Tibial artery (tissue), 4 donors: ENCODE results near the gene TFEC.
"Not testable (repeated sequence)": the region's sequence is repeated elsewhere in the genome, so short reads cannot be mapped to it uniquely, and the experiment has no call there.

Source experiments
- DNase-seq, 2 donors: peaks; one replicate each; pipeline ENCODE4 v3.0.0-alpha.2; 2019
- H3K27ac ChIP-seq, 2 donors: fragments of 200-600 bp; sonication (generic) in 1 of 2; 1 replicate in 1 of 2; 2 replicates in 1 of 2; pipeline ENCODE4 v1.5.1; 2018 to 2019; ENCODE audit warnings: mild to moderate bottlenecking in 1 of 2
- H3K27me3 ChIP-seq, 2 donors: fragments of 200-600 bp; sonication (generic) in 1 of 2; one replicate each; pipeline versions ENCODE4 v1.5.1 to v1.6.0; 2016 to 2019
- H3K36me3 ChIP-seq, 3 donors: fragments of 200-600 bp; sonication (generic) in 2 of 3; one replicate each; pipeline ENCODE4 v1.5.1; 2016 to 2019; ENCODE audit warnings: mild to moderate bottlenecking in 2 of 3
- H3K4me1 ChIP-seq, 4 donors: fragments of 200-600 bp; sonication (generic) in 2 of 4; 1 replicate in 3 of 4; 2 replicates in 1 of 4; pipeline ENCODE4 v1.5.1; 2016 to 2019
- H3K4me3 ChIP-seq, 2 donors: fragments of 200-600 bp; sonication (generic) in 1 of 2; 1 replicate in 1 of 2; 2 replicates in 1 of 2; pipeline ENCODE4 v1.5.1; 2018 to 2019; ENCODE audit warnings: mild to moderate bottlenecking in 2 of 2
- H3K9me3 ChIP-seq, 3 donors: fragments of 200-600 bp; sonication (generic) in 1 of 3; one replicate each; pipeline ENCODE4 v1.5.1; 2016 to 2019
- intact Hi-C: fragments of 100-400 bp; cut with DNase I; formaldehyde crosslinking; loops from one replicate; pipeline ENCODE4 v1.15.0; 2023; ENCODE audit warnings: low total_unique reads
- TF ChIP-seq, protein P1 (sequence below), 2 experiments: fragments of 200-600 bp in 1 of 2; fragments of 450-650 bp in 1 of 2; IDR thresholded peaks; one replicate each; pipeline ENCODE4 v1.5.1; 2017 to 2019; ENCODE audit warnings: antibody characterized with exemption in 2 of 2, mild to moderate bottlenecking in 1 of 2, moderate library complexity in 1 of 2

The TFEC gene

GRCh38 chr7:116052006-116052405 lies 21.4 kb upstream of the TFEC start:
- peaks cover 0 to 7% (median 0%) of the 10 kb centered on the region in 3 donors for H3K9me3 ChIP-seq
- no peak overlapping the region for H3K27ac ChIP-seq
- DNase-seq, result no peak
- H3K4me3 ChIP-seq, result no peak overlapping the region
- TF ChIP-seq, protein P1, sequence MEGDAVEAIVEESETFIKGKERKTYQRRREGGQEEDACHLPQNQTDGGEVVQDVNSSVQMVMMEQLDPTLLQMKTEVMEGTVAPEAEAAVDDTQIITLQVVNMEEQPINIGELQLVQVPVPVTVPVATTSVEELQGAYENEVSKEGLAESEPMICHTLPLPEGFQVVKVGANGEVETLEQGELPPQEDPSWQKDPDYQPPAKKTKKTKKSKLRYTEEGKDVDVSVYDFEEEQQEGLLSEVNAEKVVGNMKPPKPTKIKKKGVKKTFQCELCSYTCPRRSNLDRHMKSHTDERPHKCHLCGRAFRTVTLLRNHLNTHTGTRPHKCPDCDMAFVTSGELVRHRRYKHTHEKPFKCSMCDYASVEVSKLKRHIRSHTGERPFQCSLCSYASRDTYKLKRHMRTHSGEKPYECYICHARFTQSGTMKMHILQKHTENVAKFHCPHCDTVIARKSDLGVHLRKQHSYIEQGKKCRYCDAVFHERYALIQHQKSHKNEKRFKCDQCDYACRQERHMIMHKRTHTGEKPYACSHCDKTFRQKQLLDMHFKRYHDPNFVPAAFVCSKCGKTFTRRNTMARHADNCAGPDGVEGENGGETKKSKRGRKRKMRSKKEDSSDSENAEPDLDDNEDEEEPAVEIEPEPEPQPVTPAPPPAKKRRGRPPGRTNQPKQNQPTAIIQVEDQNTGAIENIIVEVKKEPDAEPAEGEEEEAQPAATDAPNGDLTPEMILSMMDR (IDR thresholded peaks at IDR 0.05), result no peak
- intact Hi-C loops, result no loop called here
- no peaks in the 10 kb centered on the region for H3K4me1 ChIP-seq
- H3K27me3 ChIP-seq, result no peaks in the 10 kb centered on the region
- no peaks in the 10 kb centered on the region for H3K36me3 ChIP-seq

DNA sequence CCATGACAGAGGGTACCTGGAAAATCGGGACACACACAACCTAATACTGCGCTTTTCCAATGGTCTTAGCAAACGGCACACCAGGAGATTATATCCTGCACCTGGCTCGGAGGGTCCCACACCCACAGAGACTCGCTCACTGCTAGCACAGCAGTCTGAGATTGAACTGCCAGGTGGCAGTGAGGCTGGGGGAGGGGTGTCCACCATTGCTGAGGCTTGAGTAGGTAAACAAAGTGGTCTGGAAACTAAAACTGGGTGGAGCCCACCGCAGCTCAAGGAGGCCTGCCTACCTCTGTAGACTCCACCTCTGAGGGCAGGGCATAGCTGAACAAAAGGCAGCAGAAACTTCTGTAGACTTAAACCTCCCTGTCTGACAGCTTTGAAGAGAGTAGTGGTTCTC lies 16.7 kb upstream of the TFEC start:
- H3K4me1 ChIP-seq, H3K4me3 ChIP-seq, H3K36me3 ChIP-seq, H3K27me3 ChIP-seq, intact Hi-C loops, H3K27ac ChIP-seq, DNase-seq: not testable (repeated sequence)
- peaks cover 0 to 12% (median 0%) of the 10 kb centered on the region in 3 donors for H3K9me3 ChIP-seq

DNA sequence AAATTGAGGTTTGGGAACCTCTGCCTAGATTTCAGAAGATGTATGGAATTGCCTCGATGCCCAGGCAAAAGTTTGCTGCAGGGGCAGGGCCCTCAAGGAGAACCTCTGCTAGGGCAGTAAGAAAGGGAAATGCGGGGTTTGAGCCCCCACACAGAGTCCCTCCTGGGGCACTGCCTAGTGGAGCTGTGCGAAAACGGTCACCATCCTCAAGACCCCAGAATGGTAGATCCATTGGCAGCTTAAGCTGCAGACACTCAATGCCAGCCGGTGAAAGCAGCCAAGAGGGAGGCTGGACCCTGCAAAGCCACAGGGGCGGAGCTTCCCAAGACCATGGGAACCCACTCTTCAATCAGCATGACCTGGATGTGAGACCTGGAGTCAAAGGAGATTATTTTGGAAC lies 15.0 kb upstream of the TFEC start:
- no peak for DNase-seq
- no peaks in the 10 kb centered on the region for H3K4me1 ChIP-seq
- H3K9me3 ChIP-seq, result peaks cover 0 to 12% (median 0%) of the 10 kb centered on the region in 3 donors
- H3K27ac ChIP-seq, result no peak overlapping the region
- H3K4me3 ChIP-seq, result no peak overlapping the region
- TF ChIP-seq, protein P1 (IDR thresholded peaks at IDR 0.05), result no peak
- no peaks in the 10 kb centered on the region for H3K27me3 ChIP-seq
- no peaks in the 10 kb centered on the region for H3K36me3 ChIP-seq
- intact Hi-C loops, result no loop called here

DNA sequence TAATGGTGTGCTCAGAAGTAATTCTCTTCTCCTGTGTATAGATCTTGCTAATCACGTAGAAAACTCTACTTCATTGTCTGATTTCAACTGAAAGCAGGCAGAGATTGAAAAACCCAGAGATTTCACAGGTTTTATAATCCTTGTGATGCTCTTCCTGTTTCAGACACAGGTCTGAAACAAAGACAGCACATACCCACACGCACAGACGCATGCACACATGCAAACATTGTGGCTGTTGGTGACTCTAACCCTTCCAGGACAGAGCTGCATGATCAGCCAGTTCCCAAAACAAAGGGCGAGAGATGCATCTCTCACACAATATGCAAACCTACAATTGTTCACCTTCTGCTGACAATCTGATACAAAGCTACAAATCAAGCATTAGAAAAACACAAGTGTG lies 11.1 kb upstream of the TFEC start:
- Histone ChIP-seq H3K4me3 (no peak overlapping the region), H3K36me3 (no peaks in the 10 kb centered on the region), H3K27ac (no peak overlapping the region), H3K4me1 (no peaks in the 10 kb centered on the region), H3K27me3 (no peaks in the 10 kb centered on the region), H3K9me3 (peaks cover 0 to 1% (median 0%) of the 10 kb centered on the region in 3 donors)
- no peak for DNase-seq
- intact Hi-C loops, result no loop called here
- TF ChIP-seq, protein P1 (IDR thresholded peaks at IDR 0.05), result no peak

DNA sequence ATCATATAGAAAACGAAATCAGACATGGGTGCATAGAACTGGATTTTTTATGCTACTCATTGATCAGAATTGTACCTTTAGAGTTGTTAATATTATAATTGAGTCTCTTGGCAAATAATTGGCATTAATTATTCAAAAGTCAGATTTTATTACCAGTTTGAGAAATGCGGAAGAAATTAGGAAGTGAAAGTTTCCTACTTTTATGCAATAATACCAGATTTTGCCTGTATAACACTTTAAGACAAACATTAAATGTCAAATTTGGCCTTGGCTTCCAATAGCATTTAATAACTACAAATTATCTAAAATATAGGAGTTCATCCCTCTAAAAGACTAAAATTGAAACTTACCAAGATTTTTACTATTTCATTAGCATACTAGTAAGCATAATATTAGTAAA lies 6.8 kb upstream of the TFEC start:
- Histone ChIP-seq H3K27ac (no peak overlapping the region), H3K9me3 (no peaks in the 10 kb centered on the region), H3K4me1 (no peaks in the 10 kb centered on the region), H3K4me3 (no peak overlapping the region), H3K36me3 (no peaks in the 10 kb centered on the region), H3K27me3 (no peaks in the 10 kb centered on the region)
- intact Hi-C loops, result no loop called here
- DNase-seq, result no peak
- TF ChIP-seq, protein P1 (IDR thresholded peaks at IDR 0.05), result no peak

DNA sequence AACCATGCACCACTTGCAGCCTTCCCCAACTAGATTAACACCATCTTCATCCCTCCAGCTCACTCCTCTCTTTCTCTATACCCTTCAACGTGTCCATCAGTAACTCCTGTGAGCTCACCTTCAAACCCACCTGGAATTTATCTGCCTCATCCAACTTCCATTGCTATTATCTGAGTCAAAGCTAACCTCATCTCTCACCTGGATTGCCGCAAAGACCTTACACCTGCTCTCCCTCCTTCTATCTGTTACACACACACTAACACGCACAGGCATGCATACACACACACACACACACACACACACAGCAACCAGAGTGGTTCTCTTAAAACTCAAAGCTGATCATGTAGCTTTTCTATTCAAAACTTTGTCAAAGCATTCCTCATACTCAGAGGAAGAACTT lies 3.8 kb upstream of the TFEC start:
- no peaks in the 10 kb centered on the region for H3K27me3 ChIP-seq
- no peaks in the 10 kb centered on the region for H3K4me1 ChIP-seq
- TF ChIP-seq, protein P1 (IDR thresholded peaks at IDR 0.05), result no peak
- H3K27ac ChIP-seq, result no peak overlapping the region
- no peaks in the 10 kb centered on the region for H3K9me3 ChIP-seq
- no peak for DNase-seq
- intact Hi-C loops, result no loop called here
- no peak overlapping the region for H3K4me3 ChIP-seq
- H3K36me3 ChIP-seq, result no peaks in the 10 kb centered on the region
